Nephron (organoid): ENCODE results near the gene DMRTB1.

Experiments
- H3K27ac Mint-ChIP-seq, 3 experiments: 2 replicates each; pipeline ENCODE4 v1.8.0; 2020; ENCODE audit warnings: mixed read lengths in 3 of 3, mild to moderate bottlenecking in 2 of 3, moderate library complexity in 1 of 3
- H3K27me3 Mint-ChIP-seq: 2 replicates; pipeline ENCODE4 v1.8.0; 2021; ENCODE audit warnings: low read depth, mild to moderate bottlenecking, moderate library complexity, mixed read lengths
- H3K36me3 Mint-ChIP-seq: 2 replicates; pipeline ENCODE4 v1.8.0; 2020; ENCODE audit warnings: low read depth, mixed read lengths
- H3K4me1 Mint-ChIP-seq: 2 replicates; pipeline ENCODE4 v1.8.0; 2020; ENCODE audit warnings: mixed read lengths
- H3K4me3 Mint-ChIP-seq, 3 experiments: 2 replicates each; pipeline ENCODE4 v1.8.0; 2020; ENCODE audit warnings: mild to moderate bottlenecking in 3 of 3, mixed read lengths in 3 of 3, moderate library complexity in 2 of 3
- H3K9me3 Mint-ChIP-seq: 2 replicates; pipeline ENCODE4 v1.8.0; 2020; ENCODE audit warnings: mixed read lengths
- CTCF ChIP-seq, 3 experiments: fragments of 200-600 bp; sonication (generic); IDR thresholded peaks; one replicate each; pipeline ENCODE4 v1.5.0; 2021; ENCODE audit warnings: antibody characterized with exemption in 3 of 3; ENCODE audit not compliant: unreplicated experiment in 3 of 3

The DMRTB1 gene

DNA sequence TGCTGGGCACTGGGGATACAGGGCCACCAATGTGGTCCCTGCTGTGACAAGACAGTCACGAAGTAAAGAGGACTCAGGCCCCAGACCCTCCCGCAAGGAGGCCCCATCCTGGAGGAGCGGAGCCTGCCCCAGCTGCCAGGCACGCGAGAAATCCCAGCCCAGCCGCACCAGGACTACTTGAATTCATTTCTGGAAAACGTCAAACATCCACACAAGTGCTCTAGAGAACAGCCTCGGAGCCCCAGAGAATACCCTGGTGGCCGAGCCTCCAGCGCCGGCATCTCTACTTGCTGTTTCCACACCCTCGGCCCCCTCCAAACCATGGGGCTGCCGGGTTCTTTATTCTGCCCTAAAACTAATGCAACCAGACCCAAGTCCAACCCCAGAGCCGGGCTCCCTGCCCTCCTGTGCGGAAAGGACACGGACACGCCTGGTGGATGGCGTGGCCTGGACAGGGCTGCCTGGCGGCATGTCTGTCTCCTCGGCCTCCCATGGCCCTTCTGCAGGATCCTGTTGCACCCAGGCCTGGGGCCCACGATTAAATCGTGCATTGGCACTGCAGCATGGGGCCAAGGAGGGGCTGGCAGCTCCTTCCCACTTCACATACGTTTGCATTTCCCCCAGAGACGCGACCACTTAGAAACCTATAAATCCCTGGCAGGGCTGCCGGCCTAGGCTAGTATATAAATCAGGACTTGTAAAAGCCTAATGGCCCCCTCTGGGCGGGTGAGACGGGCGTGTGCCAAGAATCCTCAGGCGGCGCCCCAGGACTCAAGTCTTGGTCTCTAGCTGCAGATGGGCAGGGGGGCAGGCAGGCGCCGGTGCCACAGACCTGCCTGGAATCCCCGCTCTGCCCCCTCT is 41.2 kb downstream of the DMRTB1 start:
- Mint-ChIP-seq H3K36me3 (no peaks in the 10 kb centered on the region), H3K9me3 (no peaks in the 10 kb centered on the region), H3K4me3 (no peak overlapping the region), H3K27ac (peak overlapping the region in 2 of 3 experiments; percentile 14 to 22), H3K27me3 (peaks cover 19% of the 10 kb centered on the region), H3K4me1 (peaks cover 24% of the 10 kb centered on the region)
- no peak for TF ChIP-seq CTCF (IDR thresholded peaks at IDR 0.05; ENCODE audit: unreplicated experiment in 3 of 3)

DNA sequence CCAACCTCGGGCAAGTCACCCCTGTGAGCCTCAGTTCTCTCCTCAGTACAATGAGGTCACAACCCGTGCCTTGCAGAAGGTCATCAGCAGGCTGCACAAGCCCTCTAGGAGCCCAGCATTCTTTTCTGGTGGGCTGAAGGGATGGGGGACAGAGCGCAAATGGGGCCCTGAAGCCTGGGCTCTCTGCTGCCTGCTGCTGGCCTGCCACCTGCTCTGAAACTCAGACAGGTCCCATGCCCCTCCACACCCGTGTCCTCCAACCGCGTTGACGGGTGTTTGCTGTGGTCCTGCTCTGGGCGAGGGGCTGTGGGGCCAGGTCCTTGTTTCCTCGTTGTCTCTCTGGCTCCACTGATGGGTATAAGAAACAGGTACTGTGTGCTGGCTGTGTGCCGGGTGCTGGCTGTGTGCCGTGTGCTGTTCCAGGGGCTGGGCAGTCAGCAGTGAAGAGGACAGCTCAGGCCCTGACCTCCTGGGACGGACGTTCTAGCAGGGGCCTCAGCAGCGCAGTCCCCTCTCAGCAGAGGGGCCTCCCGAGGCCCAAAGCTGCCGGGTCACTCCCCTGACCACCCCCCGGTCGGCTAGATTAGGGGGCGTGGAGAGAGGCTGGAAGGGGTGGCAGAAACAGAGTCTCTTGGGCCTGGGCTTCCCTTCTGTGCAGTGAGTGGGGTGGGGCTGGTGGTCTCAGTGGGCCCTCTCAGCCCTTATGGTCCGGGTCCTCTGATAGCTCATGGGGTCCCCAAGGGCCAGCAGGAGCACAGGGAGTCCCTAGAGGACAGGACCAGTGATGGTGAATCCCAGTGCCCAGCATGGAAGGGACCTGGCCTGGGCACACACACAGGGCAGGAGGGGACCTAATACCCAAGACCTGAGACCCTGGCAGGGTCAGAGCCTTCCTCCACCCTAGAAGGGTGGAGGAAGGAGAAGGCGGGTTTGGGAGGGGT is 42.1 kb downstream of the DMRTB1 start:
- H3K9me3 Mint-ChIP-seq: no peaks in the 10 kb centered on the region
- peaks cover 16% of the 10 kb centered on the region for H3K27me3 Mint-ChIP-seq
- no peaks in the 10 kb centered on the region for H3K36me3 Mint-ChIP-seq
- H3K4me1 Mint-ChIP-seq: peaks cover 24% of the 10 kb centered on the region
- no peak overlapping the region for H3K4me3 Mint-ChIP-seq
- H3K27ac Mint-ChIP-seq: no peak overlapping the region
- TF ChIP-seq CTCF (IDR thresholded peaks at IDR 0.05; ENCODE audit: unreplicated experiment in 3 of 3): no peak

GRCh38 chr1:53502641-53503432 is 43.6 kb downstream of the DMRTB1 start:
- TF ChIP-seq CTCF (IDR thresholded peaks at IDR 0.05; ENCODE audit: unreplicated experiment in 3 of 3): no peak
- Mint-ChIP-seq H3K4me3 (no peak overlapping the region), H3K27me3 (peaks cover 21% of the 10 kb centered on the region), H3K9me3 (no peaks in the 10 kb centered on the region), H3K27ac (no peak overlapping the region), H3K36me3 (no peaks in the 10 kb centered on the region), H3K4me1 (peaks cover 24% of the 10 kb centered on the region)

- H3K4me1 Mint-ChIP-seq: peaks cover 24% of the 10 kb centered on the region
- H3K9me3 Mint-ChIP-seq: no peaks in the 10 kb centered on the region
- TF ChIP-seq CTCF (IDR thresholded peaks at IDR 0.05; ENCODE audit: unreplicated experiment in 3 of 3): no peak
- peak overlapping the region in 2 of 3 experiments; percentile 14 to 39 for H3K4me3 Mint-ChIP-seq
- H3K27ac Mint-ChIP-seq: peak overlapping the region; percentile 59 to 87 (median 75)
- H3K36me3 Mint-ChIP-seq: no peaks in the 10 kb centered on the region
- H3K27me3 Mint-ChIP-seq: peaks cover 20% of the 10 kb centered on the region
These were observed 44.4 kb downstream of the DMRTB1 start for GRCh38 chr1:53503433-53504217.

- TF ChIP-seq CTCF (IDR thresholded peaks at IDR 0.05; ENCODE audit: unreplicated experiment in 3 of 3): no peak
- Mint-ChIP-seq H3K36me3 (no peaks in the 10 kb centered on the region), H3K4me1 (peaks cover 19% of the 10 kb centered on the region), H3K9me3 (no peaks in the 10 kb centered on the region), H3K4me3 (no peak overlapping the region), H3K27ac (no peak overlapping the region), H3K27me3 (peaks cover 20% of the 10 kb centered on the region)
These were observed 45.7 kb downstream of the DMRTB1 start for GRCh38 chr1:53504901-53505300.
